ENCODE results near the gene IP6K3. TPM values are rescaled to one million over a fixed set of nuclear protein-coding genes. Genes with fewer than 3 reads are reported as not detected.

The IP6K3 gene
- total RNA-seq, 1 donor from 2014 or later = 1.5 TPM

DNA sequence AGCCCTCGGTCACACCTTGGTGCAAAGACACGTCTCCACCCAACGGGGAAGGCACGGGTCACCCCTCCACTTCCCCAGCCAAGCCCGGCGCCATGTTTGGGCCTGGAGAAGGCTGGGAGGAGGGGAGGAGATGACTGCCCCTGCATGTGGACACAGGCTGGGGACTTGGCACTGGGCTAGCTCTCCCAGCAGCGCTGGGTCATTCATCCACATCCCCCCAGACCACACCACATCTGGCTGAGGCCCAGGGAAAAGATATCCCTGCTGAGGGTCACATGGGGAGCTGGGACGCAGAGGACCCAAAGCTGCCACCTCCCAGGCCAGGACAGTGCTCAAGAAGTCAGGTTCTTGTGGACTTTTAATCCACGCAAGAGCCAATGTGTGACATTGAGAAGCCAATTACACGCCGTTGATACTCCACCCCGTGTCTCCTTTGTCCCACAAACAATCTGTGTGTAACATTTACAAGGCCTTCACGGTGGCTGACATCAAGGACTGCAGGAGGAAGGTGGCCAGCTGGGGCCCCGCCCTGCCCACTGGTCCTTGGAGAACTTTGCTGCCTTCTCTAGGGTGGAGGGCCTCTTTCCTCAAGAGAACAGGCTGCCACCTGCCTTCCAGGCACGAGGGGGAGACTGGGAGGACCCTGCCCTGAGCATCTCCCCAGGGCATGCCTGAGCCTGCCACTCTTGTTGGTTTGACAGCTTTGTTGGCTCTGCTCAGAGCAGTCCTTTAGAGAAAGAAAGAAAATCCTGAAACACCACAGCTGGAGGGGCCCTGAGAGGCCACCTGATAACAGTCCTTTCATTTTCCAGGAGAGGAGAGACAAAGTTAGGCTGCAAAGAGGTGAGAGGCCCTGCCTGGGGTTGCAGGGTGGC, 5.3 kb upstream of the IP6K3 start:
- peak overlapping the region; percentile 33 for H3K27ac ChIP-seq

DNA sequence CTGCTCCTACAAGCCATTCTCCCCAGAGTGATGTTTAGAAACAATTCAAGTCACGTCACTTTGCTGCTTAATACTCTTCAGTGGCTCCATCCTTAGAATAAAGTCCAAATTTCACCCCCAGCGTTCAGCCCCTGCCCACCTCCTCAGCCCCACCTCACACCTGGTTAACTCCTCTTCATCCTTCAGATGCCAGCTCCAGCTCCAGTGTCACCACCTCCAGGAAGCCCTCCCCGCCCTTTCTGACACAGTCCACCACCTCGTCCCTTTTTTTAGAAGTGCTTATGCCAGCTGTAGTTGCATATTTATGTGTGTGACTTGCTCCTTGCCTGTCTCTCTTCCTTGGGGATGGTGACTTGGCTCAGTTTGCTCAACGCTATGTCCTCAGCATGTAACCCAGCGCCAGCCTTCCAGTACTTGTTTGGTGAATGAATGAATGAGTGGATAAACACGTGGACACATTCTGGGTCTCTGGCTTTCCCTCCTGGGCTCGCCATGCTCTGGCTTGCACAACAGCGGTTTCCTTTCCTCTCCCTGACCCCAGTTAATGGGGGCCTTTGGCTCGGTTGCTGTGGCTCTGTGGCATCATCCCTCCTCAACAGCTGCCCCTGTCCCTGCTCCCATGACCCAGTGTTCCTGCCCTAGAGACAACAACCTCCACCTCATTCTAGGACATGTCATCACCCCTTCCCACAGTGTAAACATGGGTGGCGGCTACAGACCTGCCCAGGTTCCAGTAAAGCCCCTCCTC, 3.7 kb upstream of the IP6K3 start:
- Histone ChIP-seq H3K4me3 (no peak overlapping the region), H3K27me3 (no peaks in the 10 kb centered on the region), H3K4me1 (peaks cover 39% of the 10 kb centered on the region), H3K27ac (peak overlapping the region; percentile 33), H3K9me3 (no peaks in the 10 kb centered on the region), H3K36me3 (no peaks in the 10 kb centered on the region)
- intact Hi-C loops (cut with DNase I) = no loop called here
- TF ChIP-seq POLR2A (IDR thresholded peaks at IDR 0.05) = no peak
- peak in 1 of 2 donors; percentile 75 for TF ChIP-seq POLR2AphosphoS5 (IDR thresholded peaks at IDR 0.05; ENCODE audit: insufficient read depth in 1 of 2, low read depth in 1 of 2)
- no peak for DNase-seq (ENCODE audit: extremely low spot score in 2 of 2)

More for the DNA sequence above, 5.3 kb upstream of the IP6K3 start:
- H3K27me3 ChIP-seq = no peaks in the 10 kb centered on the region
- no peak overlapping the region for H3K4me3 ChIP-seq
- H3K4me1 ChIP-seq = peaks cover 27% of the 10 kb centered on the region
- no peaks in the 10 kb centered on the region for H3K9me3 ChIP-seq
- DNase-seq (ENCODE audit: extremely low spot score in 2 of 2) = no peak
- intact Hi-C loops (cut with DNase I) = no loop called here
- TF ChIP-seq, protein P1, sequence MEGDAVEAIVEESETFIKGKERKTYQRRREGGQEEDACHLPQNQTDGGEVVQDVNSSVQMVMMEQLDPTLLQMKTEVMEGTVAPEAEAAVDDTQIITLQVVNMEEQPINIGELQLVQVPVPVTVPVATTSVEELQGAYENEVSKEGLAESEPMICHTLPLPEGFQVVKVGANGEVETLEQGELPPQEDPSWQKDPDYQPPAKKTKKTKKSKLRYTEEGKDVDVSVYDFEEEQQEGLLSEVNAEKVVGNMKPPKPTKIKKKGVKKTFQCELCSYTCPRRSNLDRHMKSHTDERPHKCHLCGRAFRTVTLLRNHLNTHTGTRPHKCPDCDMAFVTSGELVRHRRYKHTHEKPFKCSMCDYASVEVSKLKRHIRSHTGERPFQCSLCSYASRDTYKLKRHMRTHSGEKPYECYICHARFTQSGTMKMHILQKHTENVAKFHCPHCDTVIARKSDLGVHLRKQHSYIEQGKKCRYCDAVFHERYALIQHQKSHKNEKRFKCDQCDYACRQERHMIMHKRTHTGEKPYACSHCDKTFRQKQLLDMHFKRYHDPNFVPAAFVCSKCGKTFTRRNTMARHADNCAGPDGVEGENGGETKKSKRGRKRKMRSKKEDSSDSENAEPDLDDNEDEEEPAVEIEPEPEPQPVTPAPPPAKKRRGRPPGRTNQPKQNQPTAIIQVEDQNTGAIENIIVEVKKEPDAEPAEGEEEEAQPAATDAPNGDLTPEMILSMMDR (IDR thresholded peaks at IDR 0.05) = no peak
- TF ChIP-seq POLR2A (IDR thresholded peaks at IDR 0.05) (no peak), POLR2AphosphoS5 (IDR thresholded peaks at IDR 0.05; ENCODE audit: insufficient read depth in 1 of 2, low read depth in 1 of 2) (no peak)
- H3K36me3 ChIP-seq = no peaks in the 10 kb centered on the region

DNA sequence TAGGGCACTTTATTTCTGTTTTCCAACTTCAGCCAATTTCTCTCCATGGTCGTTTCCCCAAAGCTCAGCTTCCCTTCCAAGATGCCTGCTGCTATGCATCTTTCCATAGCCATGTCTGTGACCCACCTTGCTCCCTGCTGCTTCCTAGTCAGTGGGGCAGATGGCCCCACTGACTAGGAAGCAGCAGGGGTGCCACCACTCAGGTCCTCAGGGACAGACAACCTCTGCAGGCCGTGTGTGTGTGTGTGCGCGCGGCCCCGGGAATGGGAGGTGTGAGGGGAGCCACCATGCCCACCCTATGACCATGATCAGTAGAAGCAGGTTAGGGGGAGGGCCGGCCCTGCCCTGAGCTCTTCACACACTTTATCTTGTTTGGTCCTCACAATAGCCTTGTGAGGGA, 2.7 kb upstream of the IP6K3 start:
- H3K9me3 ChIP-seq = no peaks in the 10 kb centered on the region
- H3K4me1 ChIP-seq = peaks cover 49% of the 10 kb centered on the region
- no peak overlapping the region for H3K27ac ChIP-seq
- no peak overlapping the region for H3K4me3 ChIP-seq
- no peak for DNase-seq (ENCODE audit: extremely low spot score in 2 of 2)
- H3K27me3 ChIP-seq = no peaks in the 10 kb centered on the region
- no peaks in the 10 kb centered on the region for H3K36me3 ChIP-seq
- intact Hi-C loops (cut with DNase I) = no loop called here
- TF ChIP-seq, protein P1 (IDR thresholded peaks at IDR 0.05) = no peak
- TF ChIP-seq POLR2AphosphoS5 (IDR thresholded peaks at IDR 0.05; ENCODE audit: insufficient read depth in 1 of 2, low read depth in 1 of 2) (no peak), POLR2A (IDR thresholded peaks at IDR 0.05) (no peak)

DNA sequence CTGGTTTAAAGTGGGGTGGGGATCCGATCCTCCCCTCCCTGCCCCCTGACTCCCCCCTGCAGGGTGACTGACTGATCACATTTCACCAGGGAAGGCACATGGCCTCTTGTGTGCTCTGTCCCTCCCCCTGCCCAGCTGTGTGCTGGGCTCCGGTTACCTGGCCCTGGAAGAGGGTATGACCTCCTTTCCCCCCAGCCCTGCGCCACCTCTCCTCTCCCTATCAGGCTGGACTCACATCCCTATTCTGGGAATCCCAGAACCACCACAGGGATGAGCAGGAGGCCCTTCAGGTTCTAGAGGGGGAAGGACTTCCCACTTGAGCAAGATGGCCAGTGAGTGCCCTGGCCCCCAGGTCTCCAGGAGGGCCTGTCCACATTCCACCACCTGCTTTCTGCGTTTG, 2.1 kb upstream of the IP6K3 start:
- no peaks in the 10 kb centered on the region for H3K9me3 ChIP-seq
- no peak for DNase-seq (ENCODE audit: extremely low spot score in 2 of 2)
- peaks cover 55% of the 10 kb centered on the region for H3K4me1 ChIP-seq
- H3K27me3 ChIP-seq = no peaks in the 10 kb centered on the region
- H3K4me3 ChIP-seq = no peak overlapping the region
- intact Hi-C loops (cut with DNase I) = no loop called here
- H3K27ac ChIP-seq = no peak overlapping the region
- H3K36me3 ChIP-seq = no peaks in the 10 kb centered on the region
- TF ChIP-seq, protein P1 (IDR thresholded peaks at IDR 0.05) = no peak
- TF ChIP-seq POLR2AphosphoS5 (IDR thresholded peaks at IDR 0.05; ENCODE audit: insufficient read depth in 1 of 2, low read depth in 1 of 2) (no peak), POLR2A (IDR thresholded peaks at IDR 0.05) (no peak)

DNA sequence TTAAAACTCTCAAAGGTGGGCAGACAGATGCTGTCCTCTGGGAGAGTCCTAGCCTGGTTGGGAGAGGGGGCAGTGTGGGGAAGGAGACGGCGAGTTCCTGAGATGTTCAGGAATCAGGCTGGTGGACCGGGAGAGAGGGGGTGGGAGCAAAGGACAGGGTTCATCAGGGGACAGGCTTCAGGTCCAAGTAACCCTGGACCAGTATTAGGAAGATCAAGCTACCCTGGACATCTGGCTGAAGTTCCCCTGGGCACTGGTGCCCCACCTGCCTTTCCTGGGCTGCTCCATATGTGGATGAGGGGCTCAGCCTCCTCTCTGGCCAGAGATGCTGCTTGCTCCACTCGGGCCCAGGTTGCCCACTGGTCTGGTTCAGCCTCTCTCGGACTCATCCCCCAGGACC, 1.1 kb upstream of the IP6K3 start:
- intact Hi-C loops (cut with DNase I) = no loop called here
- no peak overlapping the region for H3K27ac ChIP-seq
- no peak overlapping the region for H3K4me3 ChIP-seq
- DNase-seq (ENCODE audit: extremely low spot score in 2 of 2) = no peak
- H3K36me3 ChIP-seq = no peaks in the 10 kb centered on the region
- H3K9me3 ChIP-seq = no peaks in the 10 kb centered on the region
- no peaks in the 10 kb centered on the region for H3K27me3 ChIP-seq
- H3K4me1 ChIP-seq = peaks cover 56% of the 10 kb centered on the region
- TF ChIP-seq, protein P1 (IDR thresholded peaks at IDR 0.05) = no peak
- no peak for TF ChIP-seq POLR2AphosphoS5 (IDR thresholded peaks at IDR 0.05; ENCODE audit: insufficient read depth in 1 of 2, low read depth in 1 of 2)
- TF ChIP-seq POLR2A (IDR thresholded peaks at IDR 0.05) = no peak

Measured in vagina (tissue), 2 donors.